Midbrain (tissue), 1 donor: ENCODE data around the gene GAPDHS.

Experiments used
- DNase-seq: peaks from one replicate; lab custom pipeline; 2025; lab: John Stamatoyannopoulos, UW

GAPDHS gene

GRCh38 chr19:35533201-35533821 lies at the start of gene GAPDHS:
Gene GAPDHS, plus strand, starts transcription at chr19:35533456. Its CDS starts 72 bp downstream, at chr19:35533528.
- DNase-seq, result no peak

- no peak for DNase-seq
These were observed 48.8 kb upstream of the GAPDHS start for GRCh38 chr19:35484252-35485036.

- DNase-seq, result no peak
These were observed 47.0 kb upstream of the GAPDHS start for GRCh38 chr19:35486268-35486708.

- no peak for DNase-seq
These were observed 45.5 kb upstream of the GAPDHS start for GRCh38 chr19:35487656-35488182.

- no peak for DNase-seq
These were observed 44.6 kb upstream of the GAPDHS start for GRCh38 chr19:35488677-35489076.

GRCh38 chr19:35490364-35490763 lies 42.9 kb upstream of the GAPDHS start, which contains the start of gene KRTDAP:
Gene KRTDAP, minus strand, starts transcription at chr19:35490464. Its CDS starts 22 bp downstream, at chr19:35490442.
- no peak for DNase-seq

GRCh38 chr19:35491836-35492360 lies 41.4 kb upstream of the GAPDHS start:
- no peak for DNase-seq

GRCh38 chr19:35493971-35494370 lies 39.3 kb upstream of the GAPDHS start:
- DNase-seq, result no peak

- DNase-seq, result peak; percentile 49
These were observed 37.9 kb upstream of the GAPDHS start for GRCh38 chr19:35495107-35496064.

GRCh38 chr19:35497406-35497805 lies 35.9 kb upstream of the GAPDHS start:
- DNase-seq, result no peak

- no peak for DNase-seq
These were observed 35.0 kb upstream of the GAPDHS start for GRCh38 chr19:35498220-35498619.

GRCh38 chr19:35498984-35499527 lies 34.2 kb upstream of the GAPDHS start:
- no peak for DNase-seq

GRCh38 chr19:35500611-35501010 lies 32.6 kb upstream of the GAPDHS start:
- DNase-seq, result no peak

- DNase-seq, result no peak
These were observed 31.6 kb upstream of the GAPDHS start for GRCh38 chr19:35501684-35502083.

GRCh38 chr19:35502751-35503150 lies 30.5 kb upstream of the GAPDHS start:
- DNase-seq, result no peak

GRCh38 chr19:35506011-35506410 lies 27.2 kb upstream of the GAPDHS start:
- DNase-seq, result no peak

GRCh38 chr19:35507561-35507960 lies 25.7 kb upstream of the GAPDHS start:
- DNase-seq, result no peak

- DNase-seq, result no peak
These were observed 25.1 kb upstream of the GAPDHS start for GRCh38 chr19:35508129-35508528.

GRCh38 chr19:35509018-35509652 lies 24.1 kb upstream of the GAPDHS start:
- DNase-seq, result no peak

- peak; percentile 55 for DNase-seq
These were observed 23.2 kb upstream of the GAPDHS start for GRCh38 chr19:35509861-35510625.
